Stimulated activated CD4-positive, alpha-beta T cell treated with anti-CD3 and anti-CD28 coated beads, TNF-alpha, amount 100 ng/mL, for 48 hours (primary cell): ENCODE measurements around the gene SARM1.
A peak's percentile ranks its signal among the peaks of the same experiment; 100 is the strongest.
"Not testable (repeated sequence)": the region's sequence is repeated elsewhere in the genome, so short reads cannot be mapped to it uniquely, and the experiment has no call there.

Source experiments
- DNase-seq, 3 donors: peaks; one replicate each; pipeline ENCODE4 v3.0.0-alpha.2; 2020; ENCODE audit warnings: low read depth in 3 of 3

Gene SARM1

DNA sequence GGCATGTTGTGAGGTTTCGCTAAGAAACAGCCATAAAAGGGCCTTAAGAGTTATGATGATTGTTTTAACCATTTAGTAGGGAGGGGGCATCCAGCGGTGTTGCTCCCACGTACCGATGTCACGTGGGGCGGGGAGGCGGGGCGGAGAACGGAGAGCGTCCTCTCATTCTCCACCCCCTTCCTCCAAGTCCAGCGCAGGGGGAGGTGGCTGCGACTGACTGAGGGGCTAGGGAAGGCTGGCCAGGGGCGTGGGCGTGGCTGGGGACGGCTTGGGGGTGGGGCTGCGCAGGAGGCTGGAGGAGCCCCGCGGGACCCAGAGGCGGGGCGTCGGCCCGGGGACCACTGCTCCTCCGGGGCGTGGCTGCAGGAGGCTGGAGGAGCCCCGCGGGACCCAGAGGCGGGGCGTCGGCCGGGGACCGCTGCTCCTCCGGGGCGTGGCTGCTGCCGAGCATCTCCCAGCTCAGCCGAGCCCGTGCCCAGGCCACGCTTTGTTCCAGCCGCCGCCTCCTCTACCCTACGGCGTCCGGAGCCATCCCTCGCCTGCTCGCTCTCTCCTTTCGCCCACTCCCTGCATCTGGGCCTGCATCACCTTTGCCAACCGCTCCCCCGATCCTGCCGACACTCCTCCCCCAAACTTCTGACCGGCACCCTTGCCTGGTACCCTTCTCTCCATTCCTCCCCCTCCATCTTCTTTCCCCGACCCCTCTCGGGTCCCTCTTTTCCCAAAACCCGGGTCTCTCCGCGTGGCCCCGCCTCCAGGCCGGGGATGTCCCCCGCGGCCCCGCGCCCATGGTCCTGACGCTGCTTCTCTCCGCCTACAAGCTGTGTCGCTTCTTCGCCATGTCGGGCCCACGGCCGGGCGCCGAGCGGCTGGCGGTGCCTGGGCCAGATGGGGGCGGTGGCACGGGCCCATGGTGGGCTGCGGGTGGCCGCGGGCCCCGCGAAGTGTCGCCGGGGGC lies at the start of gene SARM1:
Gene SARM1, plus strand, starts transcription at position 450 of the 958 bp plus-strand sequence. Its CDS starts 339 bp downstream, at position 789.
- peak; percentile 70 to 91 (median 83) for DNase-seq

- no peak for DNase-seq
These were observed 47.2 kb upstream of the SARM1 start for GRCh38 chr17:28324267-28324745.

- DNase-seq = no peak
These were observed 46.7 kb upstream of the SARM1 start for GRCh38 chr17:28324781-28325180.

- no peak for DNase-seq
These were observed 46.3 kb upstream of the SARM1 start for GRCh38 chr17:28325211-28325610.

DNA sequence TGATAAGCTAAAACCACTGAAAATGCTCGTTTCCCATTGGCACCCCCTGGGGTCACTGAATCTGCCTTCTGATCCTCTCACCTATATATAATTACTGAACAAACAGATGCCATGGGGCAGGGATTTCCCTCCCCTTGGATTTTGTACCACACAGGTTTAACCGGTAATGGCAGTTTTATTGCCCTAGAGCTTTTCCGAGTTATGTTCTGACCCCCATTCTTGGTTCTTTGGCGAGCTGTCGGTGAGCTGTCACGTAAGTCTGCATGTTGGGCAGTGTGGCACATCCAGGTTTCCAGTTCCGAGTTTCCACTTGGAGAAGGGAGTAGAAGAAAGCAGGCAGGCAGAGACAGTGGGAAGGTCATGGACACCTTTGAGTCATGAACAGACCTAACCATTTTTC lies 45.4 kb upstream of the SARM1 start:
- no peak for DNase-seq

DNA sequence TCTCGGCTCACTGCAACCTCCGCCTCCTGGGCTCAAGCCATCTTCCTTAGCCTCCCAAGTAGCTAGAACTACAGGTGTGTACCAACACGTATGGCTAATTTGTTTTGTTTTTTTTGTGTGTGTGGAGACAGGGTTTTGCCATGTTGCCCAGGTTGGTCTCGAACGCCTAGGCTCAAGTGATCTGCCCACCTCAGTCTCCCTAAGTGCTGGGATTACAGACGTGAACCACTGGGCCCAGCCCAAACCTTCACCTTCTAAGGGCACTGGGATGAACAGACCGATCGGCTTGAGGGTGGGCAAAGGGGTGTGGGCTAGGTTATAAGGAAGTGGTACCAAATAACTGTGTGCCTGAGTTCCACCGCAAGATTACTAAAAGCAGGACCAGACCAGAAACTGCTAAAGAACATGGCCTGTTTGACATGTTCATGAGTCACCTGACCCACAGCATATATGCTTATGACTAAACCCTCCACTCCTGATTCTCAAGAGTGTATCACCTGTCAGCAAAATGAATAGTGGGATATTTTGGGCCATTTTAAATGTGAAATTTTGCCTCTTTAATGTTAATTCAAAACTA lies 44.4 kb upstream of the SARM1 start:
- DNase-seq = peak in 1 of 3 donors; percentile 16

DNA sequence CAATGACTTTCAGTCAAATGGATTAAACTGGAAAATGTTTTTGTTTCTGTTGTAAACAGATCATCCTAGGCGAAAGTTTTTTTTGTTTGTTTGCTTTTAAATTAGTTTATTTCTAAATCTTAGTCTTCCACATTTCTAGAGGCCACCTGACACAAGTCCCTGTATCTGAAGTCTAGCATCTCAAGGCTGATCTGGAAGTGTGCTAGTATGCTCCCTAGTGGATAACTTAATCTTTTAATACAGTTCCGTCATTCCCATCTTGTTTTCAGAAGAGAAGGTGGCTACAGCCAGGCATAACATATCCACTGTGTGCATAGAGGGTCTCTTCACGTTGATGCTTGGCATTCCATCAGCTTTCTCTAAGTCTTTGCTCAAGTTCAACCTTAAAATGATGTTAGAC lies 43.8 kb upstream of the SARM1 start:
- DNase-seq = no peak

DNA sequence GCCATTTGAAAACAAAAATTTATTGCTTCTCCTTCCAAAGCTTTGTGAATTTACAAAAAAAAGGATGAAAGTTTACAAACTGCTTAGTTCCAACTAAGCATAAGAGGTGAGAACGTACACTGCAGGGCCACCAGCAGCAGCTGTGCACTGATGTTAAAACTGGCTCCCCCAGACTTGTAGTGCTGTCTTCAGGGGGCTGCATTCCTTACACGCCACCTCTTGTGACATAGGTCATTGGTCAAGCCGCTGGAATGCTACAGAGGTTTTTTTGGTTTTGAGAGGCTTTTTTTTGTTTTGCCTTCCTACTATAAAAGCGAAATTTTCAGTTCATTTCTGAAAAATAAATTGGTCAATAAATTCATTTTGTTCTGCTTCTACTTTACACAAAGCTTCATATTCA lies 43.2 kb upstream of the SARM1 start:
- DNase-seq = no peak

DNA sequence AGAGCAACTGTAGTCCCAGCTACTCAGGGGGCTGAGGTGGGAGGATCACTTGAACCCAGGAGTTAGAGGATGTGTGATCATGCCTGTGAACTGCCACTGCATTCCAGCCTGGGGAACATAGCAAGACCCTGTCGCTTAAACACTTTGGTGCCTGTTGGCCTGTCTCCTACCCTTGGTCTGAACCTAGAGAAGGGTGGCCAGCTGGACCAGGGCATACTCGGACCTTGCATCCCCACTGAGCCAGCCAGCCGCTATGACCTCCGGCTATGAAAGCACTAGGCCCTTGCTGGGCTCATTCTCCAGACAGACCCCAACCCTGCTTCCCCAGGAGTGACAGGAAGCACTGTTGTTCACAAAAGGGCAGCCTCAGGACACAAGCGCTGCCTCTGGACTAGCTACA lies 40.8 kb upstream of the SARM1 start:
- DNase-seq = no peak

DNA sequence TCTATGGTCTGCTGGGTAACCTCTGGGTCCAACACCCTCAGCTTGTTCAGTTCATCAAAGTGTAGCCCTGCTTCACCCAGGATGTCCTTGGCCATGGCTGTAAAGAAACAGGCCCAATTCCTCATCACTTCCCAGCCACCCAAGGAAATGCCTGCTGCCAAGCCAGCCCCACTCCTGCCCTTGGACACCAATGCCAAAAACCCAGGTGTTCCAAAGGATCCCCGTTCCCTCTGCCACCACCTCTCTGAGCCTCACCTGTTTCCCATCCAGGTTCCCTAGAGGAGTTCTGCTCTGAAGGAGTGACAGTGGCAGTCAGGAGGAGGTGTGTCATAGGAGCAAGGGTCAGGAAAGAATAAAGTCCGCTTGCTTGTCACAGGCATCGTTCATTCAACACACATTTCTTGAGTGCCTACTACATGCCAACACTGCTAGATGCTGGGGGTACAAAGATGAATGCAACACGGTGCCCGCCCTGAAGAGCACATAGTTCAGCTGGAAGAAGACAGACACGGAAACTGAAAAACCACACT lies 39.5 kb upstream of the SARM1 start:
- DNase-seq = no peak

DNA sequence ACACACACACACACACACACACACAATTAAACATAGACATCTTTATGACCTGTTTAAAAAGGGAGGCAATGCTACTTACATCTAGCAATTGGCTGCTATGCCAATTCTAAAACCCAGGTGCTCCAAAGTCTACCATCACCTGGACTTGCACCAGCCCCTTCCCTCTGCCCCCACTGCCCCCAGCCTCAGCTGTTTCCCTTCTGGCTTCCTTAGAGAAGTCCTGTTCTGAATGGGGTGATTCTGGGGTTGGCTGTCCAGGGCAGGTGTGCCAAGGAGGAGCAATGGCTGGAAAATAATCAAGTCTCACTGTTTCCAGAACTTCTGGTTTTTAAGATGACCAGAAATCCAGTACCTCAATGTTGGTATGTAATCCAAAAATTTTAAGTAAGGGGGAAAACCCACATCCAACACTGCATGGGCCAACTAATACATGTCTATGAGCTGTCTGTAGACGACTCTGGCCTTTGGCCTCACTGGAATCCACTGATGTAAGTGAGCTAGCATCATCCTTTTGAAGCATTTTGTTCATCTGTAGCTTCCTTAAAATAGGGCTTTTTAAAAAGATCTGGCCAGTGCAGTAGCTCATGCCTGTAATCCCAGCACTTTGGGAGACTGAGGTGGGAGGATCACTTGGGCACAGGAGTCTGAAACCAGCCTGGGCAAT lies 38.3 kb upstream of the SARM1 start:
- DNase-seq = no peak

- DNase-seq = no peak
These were observed 37.3 kb upstream of the SARM1 start for GRCh38 chr17:28334171-28334570.

- DNase-seq = no peak
These were observed 36.8 kb upstream of the SARM1 start for GRCh38 chr17:28334666-28335200.

DNA sequence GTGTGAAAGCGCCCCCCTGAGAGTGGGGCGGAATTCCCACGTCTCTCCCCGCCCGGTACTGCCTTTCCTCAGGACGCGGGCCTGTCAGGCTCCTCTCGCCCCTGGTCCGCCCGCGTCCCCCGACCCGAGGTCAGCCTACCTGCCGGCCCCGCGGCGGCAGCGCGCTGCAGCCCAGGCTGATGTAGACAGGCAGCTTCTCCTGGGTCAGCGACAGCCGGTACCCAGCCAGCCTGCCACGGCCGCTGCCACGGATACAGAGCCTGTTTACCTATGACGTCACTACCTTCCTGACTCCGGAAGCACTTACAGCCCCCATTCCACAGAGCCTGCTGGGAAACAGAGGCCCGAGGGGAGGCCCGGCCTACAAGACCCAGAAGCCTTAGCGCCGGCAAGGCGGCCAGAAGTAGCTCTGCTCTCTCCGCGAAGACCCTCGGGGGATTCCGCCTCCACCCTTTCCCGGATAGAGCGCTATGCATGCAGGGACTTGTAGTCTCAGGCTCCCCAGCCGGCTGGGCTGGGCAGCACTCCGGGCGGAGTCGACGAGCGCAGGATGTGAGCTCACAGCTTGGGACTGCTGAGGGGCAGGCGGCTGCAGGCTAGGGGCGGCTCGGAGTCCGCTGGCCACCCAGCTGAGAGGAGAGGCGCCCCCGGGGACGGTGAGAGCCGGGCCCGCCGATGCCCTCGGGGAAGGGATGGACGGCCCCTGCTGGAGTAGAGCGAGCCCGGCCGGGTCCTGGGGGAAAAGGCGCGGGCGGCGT lies 36.1 kb upstream of the SARM1 start, which contains the start of the genes IFT20 and TNFAIP1:
Gene IFT20, minus strand, starts transcription at position 272 of the 758 bp plus-strand sequence. CDS start 3,487 bp downstream, outside the sequence.
Gene TNFAIP1, plus strand, starts transcription at position 561 of the 758 bp plus-strand sequence. CDS start 3,761 bp downstream, outside the sequence.
- DNase-seq = peak; percentile 92 to 99 (median 95)

GRCh38 chr17:28335959-28336871 lies 35.3 kb upstream of the SARM1 start:
- peak in 1 of 3 donors; percentile 14 for DNase-seq

GRCh38 chr17:28338056-28338768 lies 33.3 kb upstream of the SARM1 start:
- no peak for DNase-seq

- DNase-seq = not testable (repeated sequence)
These were observed 32.7 kb upstream of the SARM1 start for GRCh38 chr17:28338769-28339212.

DNA sequence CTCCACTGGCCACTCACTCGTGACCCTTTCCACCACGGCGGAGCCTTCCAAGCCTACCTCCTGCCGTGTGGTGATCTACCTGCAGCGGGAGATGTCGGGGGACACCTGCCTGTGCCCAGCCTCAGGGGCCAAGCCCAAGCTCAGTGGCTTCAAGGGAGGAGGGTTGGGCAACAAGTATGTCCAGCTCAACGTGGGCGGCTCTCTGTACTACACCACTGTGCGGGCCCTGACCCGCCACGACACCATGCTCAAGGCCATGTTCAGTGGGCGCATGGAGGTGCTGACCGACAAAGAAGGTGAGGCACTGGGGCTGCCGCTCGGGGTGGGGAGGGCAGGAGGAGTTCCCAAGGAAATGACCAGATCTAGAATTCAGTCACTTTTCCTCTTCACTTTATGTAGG lies 32.1 kb upstream of the SARM1 start:
- no peak for DNase-seq

- DNase-seq = no peak
These were observed 31.1 kb upstream of the SARM1 start for GRCh38 chr17:28340374-28340773.
